HepG2 (cell line): ENCODE measurements around the gene AUTS2.

Experiments used
- CTCF ChIP-seq: sonication (generic); formaldehyde crosslinking; IDR thresholded peaks from 2 replicates; pipeline ENCODE4 v1.5.0; 2020; ENCODE audit warnings: mild to moderate bottlenecking, missing genetic modification reagents, moderate library complexity
- ELF1 ChIP-seq: sonication (generic); formaldehyde crosslinking; IDR thresholded peaks from 2 replicates; pipeline ENCODE4 v1.4.0; 2020; ENCODE audit warnings: missing genetic modification reagents
- JUND ChIP-seq: sonication (generic); formaldehyde crosslinking; IDR thresholded peaks from 2 replicates; pipeline ENCODE4 v1.8.0; 2022; ENCODE audit warnings: mild to moderate bottlenecking, missing genetic modification reagents
- SRSF9 ChIP-seq: fragments of 200-400 bp; formaldehyde crosslinking; IDR thresholded peaks from 2 replicates; pipeline ENCODE4 v1.6.1; 2018; ENCODE audit warnings: borderline replicate concordance, mild to moderate bottlenecking, low read depth, low read length; ENCODE audit not compliant: insufficient read depth, poor library complexity, severe bottlenecking
- YY1 ChIP-seq: IDR thresholded peaks from 2 replicates; pipeline ENCODE4 v1.6.1; 2011; ENCODE audit warnings: low read length, low read depth, moderate library complexity, mild to moderate bottlenecking; ENCODE audit not compliant: insufficient read depth, insufficient replicate concordance
- ZNF331 ChIP-seq: sonication (generic); formaldehyde crosslinking; IDR thresholded peaks from 2 replicates; pipeline ENCODE4 v1.4.0; 2020; ENCODE audit warnings: missing genetic modification reagents

GRCh38 chr7:70356085-70356786 is 758.0 kb downstream of the AUTS2 start:
- TF ChIP-seq ELF1 (CRISPR knock-in tag), result no peak
- TF ChIP-seq CTCF, result no peak
- TF ChIP-seq ZNF331 (CRISPR knock-in tag), result no peak
- TF ChIP-seq YY1, result no peak
- no peak for TF ChIP-seq SRSF9
- TF ChIP-seq JUND (CRISPR knock-in tag), result no peak
